PFSK-1 (cell line): Measurements from ENCODE around the gene SKI.

ENCODE experiments used
- FOXP2 ChIP-seq: optimal IDR thresholded peaks from 2 replicates; pipeline ENCODE3; 2011; ENCODE audit warnings: borderline replicate concordance, control low read depth, inconsistent platforms; ENCODE audit not compliant: insufficient read depth; ENCODE audit errors: extremely low read length, extremely low read depth
- POLR2AphosphoS5 ChIP-seq: IDR thresholded peaks from 2 replicates; pipeline ENCODE4 v1.6.1; 2012; ENCODE audit warnings: low read depth, mild to moderate bottlenecking, control low read depth, low read length, moderate library complexity
- SIN3A ChIP-seq: IDR thresholded peaks from 2 replicates; pipeline ENCODE4 v1.6.1; 2012; ENCODE audit warnings: mild to moderate bottlenecking, low read length, moderate library complexity, borderline replicate concordance; ENCODE audit not compliant: insufficient read depth
- TAF1 ChIP-seq: IDR thresholded peaks from 2 replicates; pipeline ENCODE4 v1.6.1; 2012; ENCODE audit warnings: low read length, control low read depth, borderline replicate concordance; ENCODE audit not compliant: insufficient read depth
- TF ChIP-seq, protein P1 (sequence below), 2 experiments: IDR thresholded peaks; 2 replicates each; pipeline versions ENCODE4 v1.6.1 to v1.8.0; 2011 to 2012; ENCODE audit warnings: low read depth in 2 of 2, low read length in 2 of 2, control low read depth in 1 of 2, inconsistent platforms in 1 of 2, mild to moderate bottlenecking in 1 of 2, moderate library complexity in 1 of 2; ENCODE audit not compliant: insufficient read depth in 1 of 2

Gene SKI

DNA sequence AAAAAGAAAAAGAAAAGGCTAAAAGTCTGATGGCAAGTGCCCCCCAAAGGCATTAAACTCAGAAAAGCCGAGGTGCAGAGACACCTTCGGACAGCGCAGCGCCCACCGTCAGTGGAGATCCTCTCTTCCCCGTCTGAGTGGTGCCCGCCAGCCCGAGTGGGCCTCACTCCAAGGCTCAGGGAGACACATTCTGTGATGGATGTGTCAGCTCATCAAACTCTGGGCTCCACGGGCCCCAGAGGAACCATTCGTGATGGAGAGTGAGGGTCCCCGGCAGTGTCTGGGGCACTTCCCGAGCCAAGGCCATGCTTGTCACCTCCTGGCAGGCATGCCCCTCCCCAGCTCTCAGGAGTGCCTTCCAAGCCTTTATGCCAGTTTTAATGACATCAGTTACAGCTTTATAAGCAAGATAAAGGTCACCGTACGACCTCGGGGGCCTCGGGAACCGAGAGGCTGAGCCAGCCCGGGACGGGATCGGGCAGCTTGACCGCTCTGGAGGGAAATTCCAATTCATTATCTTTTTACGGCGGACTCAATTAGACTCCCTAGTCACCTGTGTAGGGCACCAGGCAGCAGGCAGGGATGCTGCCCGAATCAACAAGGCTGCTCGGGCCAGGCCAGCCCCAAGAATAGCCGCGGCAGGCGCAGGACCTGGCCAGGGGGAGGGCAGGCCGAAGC lies 113.7 kb downstream of the SKI start:
- TF ChIP-seq TAF1: no peak
- no peak for TF ChIP-seq POLR2AphosphoS5
- no peak for TF ChIP-seq FOXP2
- no peak for TF ChIP-seq SIN3A
- TF ChIP-seq, protein P1, sequence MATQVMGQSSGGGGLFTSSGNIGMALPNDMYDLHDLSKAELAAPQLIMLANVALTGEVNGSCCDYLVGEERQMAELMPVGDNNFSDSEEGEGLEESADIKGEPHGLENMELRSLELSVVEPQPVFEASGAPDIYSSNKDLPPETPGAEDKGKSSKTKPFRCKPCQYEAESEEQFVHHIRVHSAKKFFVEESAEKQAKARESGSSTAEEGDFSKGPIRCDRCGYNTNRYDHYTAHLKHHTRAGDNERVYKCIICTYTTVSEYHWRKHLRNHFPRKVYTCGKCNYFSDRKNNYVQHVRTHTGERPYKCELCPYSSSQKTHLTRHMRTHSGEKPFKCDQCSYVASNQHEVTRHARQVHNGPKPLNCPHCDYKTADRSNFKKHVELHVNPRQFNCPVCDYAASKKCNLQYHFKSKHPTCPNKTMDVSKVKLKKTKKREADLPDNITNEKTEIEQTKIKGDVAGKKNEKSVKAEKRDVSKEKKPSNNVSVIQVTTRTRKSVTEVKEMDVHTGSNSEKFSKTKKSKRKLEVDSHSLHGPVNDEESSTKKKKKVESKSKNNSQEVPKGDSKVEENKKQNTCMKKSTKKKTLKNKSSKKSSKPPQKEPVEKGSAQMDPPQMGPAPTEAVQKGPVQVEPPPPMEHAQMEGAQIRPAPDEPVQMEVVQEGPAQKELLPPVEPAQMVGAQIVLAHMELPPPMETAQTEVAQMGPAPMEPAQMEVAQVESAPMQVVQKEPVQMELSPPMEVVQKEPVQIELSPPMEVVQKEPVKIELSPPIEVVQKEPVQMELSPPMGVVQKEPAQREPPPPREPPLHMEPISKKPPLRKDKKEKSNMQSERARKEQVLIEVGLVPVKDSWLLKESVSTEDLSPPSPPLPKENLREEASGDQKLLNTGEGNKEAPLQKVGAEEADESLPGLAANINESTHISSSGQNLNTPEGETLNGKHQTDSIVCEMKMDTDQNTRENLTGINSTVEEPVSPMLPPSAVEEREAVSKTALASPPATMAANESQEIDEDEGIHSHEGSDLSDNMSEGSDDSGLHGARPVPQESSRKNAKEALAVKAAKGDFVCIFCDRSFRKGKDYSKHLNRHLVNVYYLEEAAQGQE (IDR thresholded peaks at IDR 0.05; ENCODE audit: insufficient read depth in 1 of 2, low read depth in 2 of 2, low read length in 2 of 2): no peak

DNA sequence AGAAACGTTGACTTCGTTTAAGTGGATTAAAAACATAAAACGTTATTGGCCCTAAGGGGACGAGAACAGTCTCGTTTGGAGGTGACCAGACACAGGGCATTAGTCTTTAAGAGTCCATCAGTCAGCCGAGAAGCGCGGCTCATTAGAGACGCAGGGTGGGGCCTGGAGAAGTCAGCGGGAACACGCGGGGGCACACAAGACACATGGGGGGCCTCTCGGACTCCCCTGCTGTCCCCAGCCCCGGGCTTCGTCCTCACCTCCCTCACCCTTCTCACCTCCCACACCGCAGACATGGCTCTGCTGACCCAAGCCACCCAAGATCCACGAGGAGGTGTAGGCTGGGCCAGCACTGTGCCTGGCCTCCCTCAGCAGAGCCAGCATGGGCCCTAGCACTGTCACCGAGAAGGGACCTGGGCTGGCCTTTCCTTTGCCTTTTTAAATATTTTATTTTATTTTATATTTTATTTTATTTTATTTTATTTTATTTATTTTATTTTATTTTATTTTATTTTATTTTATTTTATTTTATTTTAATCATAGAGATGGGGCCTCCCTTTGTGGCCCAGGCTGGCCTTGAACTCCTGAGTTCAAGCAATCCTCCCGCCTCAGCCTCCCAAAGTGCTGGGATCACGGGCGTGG lies 114.4 kb downstream of the SKI start:
- TF ChIP-seq TAF1: no peak
- TF ChIP-seq POLR2AphosphoS5: no peak
- no peak for TF ChIP-seq FOXP2
- TF ChIP-seq, protein P1 (IDR thresholded peaks at IDR 0.05; ENCODE audit: insufficient read depth in 1 of 2, low read depth in 2 of 2, low read length in 2 of 2): no peak
- no peak for TF ChIP-seq SIN3A

DNA sequence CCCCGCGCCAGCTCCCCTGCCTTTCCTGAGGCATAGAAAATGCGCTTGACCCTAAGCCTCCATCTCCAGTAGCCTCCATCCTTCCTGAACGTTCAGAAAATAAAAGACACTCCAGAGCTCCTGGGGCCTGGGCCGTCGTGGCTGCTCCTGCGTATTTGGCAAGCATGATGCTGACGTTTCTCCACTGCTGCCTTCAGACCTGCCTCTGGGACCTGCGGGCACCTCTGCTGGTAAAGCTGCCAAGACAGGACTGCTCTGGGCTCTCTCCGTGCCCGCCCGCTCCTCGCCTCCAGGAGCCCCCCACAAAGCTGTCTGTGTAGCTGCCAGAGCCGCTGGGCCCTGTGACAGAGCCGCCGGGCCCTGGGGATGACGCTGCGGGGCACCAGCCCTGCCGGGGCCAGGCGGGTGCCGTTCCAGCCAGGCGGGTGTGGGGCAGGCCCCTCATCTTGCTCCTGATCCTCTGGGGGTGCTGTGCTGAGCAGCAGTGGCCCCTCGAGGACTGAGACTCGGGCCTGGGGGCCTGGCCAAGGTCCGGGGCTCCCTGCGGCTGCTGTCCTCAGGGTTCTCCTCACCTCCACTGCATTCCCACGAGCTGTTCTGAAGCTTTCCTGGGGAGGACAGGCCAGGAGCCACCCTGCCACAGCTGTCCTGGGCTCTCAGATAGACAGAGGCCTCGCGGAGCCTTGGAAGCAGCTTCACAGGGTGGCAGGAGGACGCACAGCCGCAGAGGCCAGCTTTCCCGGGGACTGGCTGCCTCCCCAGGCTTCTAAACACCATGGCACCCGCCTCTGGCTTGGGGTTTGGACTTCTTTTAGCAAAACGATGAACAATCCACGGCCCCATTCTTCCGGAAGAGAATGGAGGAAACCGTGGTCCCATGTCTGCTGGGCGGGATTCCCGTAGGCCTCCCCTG lies 115.2 kb downstream of the SKI start:
- no peak for TF ChIP-seq POLR2AphosphoS5
- TF ChIP-seq TAF1: no peak
- TF ChIP-seq, protein P1 (IDR thresholded peaks at IDR 0.05; ENCODE audit: insufficient read depth in 1 of 2, low read depth in 2 of 2, low read length in 2 of 2): no peak
- no peak for TF ChIP-seq FOXP2
- no peak for TF ChIP-seq SIN3A

DNA sequence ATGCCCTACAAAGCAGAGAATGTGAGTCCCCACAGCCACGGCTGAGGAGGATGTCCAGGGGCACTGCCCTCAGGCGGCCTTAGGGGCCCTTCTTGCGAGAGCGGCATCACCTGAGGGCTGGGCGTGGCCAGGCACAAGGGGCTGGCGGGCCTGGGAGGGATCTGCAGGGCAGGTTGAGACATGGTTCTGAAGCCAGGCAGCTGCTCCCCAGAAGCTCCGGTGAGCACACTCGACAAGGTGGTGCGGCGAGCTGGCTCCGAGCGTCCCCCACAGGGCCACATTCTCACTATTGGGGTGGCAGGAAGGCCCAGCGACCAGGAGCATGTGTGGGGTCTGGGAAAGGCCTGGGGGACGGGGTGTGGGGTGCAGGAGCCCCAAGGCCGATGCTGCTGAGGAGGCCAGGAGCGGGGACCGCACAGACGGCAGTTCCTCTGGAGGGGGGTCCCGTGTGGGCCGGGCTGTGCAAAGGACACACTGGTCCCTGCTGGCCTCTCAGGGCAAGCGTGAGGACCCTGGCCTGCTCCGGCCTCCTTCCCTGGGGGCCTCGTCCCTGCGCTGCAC lies 116.1 kb downstream of the SKI start:
- no peak for TF ChIP-seq POLR2AphosphoS5
- TF ChIP-seq, protein P1 (IDR thresholded peaks at IDR 0.05; ENCODE audit: insufficient read depth in 1 of 2, low read depth in 2 of 2, low read length in 2 of 2): no peak
- TF ChIP-seq FOXP2: no peak
- TF ChIP-seq SIN3A: no peak
- no peak for TF ChIP-seq TAF1
